ENCODE results near the gene OR1N1.
"Not testable (repeated sequence)": the region's sequence is repeated elsewhere in the genome, so short reads cannot be mapped to it uniquely, and the experiment has no call there.

Gene OR1N1

DNA sequence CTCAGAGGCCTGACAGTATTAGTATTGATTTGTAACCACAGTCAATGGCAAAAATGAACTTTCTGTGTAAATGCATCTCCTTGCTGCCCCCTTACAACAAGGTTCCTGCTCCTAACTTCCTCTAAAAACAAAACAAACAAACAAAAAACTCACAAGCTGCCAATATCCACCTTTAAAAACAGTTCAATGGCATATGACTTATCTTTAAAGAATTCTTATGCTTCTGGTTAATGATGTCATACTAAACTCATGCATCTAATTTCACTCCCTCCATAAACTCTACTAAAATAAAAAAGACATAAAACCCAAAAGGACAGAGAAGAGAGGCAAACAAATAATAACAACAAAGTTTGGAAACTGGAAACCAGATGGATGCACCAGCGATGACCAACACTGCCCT lies 9.0 kb upstream of the OR1N1 start:
- TF ChIP-seq CSDC2 (CRISPR knock-in tag; IDR thresholded peaks at IDR 0.05) (no peak), TCF4 (CRISPR knock-in tag; IDR thresholded peaks at IDR 0.05; ENCODE audit: borderline replicate concordance) (no peak), ZFP30 (CRISPR knock-in tag; IDR thresholded peaks at IDR 0.05) (no peak)
- TF ChIP-seq, protein P1, sequence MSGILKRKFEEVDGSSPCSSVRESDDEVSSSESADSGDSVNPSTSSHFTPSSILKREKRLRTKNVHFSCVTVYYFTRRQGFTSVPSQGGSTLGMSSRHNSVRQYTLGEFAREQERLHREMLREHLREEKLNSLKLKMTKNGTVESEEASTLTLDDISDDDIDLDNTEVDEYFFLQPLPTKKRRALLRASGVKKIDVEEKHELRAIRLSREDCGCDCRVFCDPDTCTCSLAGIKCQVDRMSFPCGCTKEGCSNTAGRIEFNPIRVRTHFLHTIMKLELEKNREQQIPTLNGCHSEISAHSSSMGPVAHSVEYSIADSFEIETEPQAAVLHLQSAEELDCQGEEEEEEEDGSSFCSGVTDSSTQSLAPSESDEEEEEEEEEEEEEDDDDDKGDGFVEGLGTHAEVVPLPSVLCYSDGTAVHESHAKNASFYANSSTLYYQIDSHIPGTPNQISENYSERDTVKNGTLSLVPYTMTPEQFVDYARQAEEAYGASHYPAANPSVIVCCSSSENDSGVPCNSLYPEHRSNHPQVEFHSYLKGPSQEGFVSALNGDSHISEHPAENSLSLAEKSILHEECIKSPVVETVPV (CRISPR knock-in tag; IDR thresholded peaks at IDR 0.05) = no peak
- ATAC-seq = no peak

DNA sequence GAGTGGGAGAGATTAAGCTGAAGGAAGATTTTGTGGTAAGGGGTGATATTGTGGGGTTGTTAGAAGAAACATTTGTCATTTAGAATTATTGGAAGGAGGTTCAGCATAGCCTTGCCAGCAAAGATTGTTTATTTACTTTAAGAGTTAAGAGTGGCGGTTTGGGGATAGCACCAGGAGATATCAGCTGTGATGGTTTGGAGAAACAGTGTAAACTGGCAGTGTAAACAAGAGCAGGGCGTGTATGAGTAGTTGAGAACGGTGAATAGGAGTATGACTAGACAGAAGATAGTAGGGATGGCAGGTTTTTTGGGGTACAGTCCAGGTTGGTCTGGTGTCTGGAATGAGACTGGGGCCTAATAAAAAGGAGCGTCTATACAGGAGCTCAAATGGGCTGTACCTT lies 4.1 kb upstream of the OR1N1 start:
- not testable (repeated sequence) for ATAC-seq

DNA sequence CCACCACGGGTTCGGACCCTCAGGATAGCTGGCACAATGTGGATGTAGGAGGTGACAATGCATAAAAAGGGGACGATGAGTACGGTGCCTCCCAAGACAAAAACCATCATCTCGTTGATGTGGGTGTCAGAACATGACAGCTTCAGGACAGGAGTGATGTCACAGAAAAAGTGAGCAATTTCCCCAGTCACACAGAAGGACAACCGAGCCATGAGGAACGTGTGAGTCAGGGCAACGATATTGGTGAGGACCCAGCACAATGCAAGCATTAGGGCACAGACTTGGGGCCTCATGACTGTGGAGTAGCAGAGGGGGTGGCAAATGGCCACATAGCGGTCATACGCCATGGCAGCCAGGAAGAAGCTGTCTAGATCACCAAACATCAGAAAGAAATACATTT lies 491 bp downstream of the OR1N1 start:
- no peak for TF ChIP-seq TOX (CRISPR knock-in tag; IDR thresholded peaks at IDR 0.05; ENCODE audit: borderline replicate concordance)
- no peak for TF ChIP-seq RARB (CRISPR knock-in tag; IDR thresholded peaks at IDR 0.05)
- TF ChIP-seq, protein P2, sequence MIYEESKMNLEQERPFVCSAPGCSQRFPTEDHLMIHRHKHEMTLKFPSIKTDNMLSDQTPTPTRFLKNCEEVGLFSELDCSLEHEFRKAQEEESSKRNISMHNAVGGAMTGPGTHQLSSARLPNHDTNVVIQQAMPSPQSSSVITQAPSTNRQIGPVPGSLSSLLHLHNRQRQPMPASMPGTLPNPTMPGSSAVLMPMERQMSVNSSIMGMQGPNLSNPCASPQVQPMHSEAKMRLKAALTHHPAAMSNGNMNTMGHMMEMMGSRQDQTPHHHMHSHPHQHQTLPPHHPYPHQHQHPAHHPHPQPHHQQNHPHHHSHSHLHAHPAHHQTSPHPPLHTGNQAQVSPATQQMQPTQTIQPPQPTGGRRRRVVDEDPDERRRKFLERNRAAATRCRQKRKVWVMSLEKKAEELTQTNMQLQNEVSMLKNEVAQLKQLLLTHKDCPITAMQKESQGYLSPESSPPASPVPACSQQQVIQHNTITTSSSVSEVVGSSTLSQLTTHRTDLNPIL (CRISPR knock-in tag; IDR thresholded peaks at IDR 0.05; ENCODE audit: low read depth) = no peak
- no peak for TF ChIP-seq ESRRG (CRISPR knock-in tag; IDR thresholded peaks at IDR 0.05)
- no peak for TF ChIP-seq GLIS3 (CRISPR knock-in tag; IDR thresholded peaks at IDR 0.05)
- TF ChIP-seq SNAI2 (CRISPR knock-in tag; IDR thresholded peaks at IDR 0.05) = no peak
- no peak for TF ChIP-seq ZC3H10 (CRISPR knock-in tag; IDR thresholded peaks at IDR 0.05)
- TF ChIP-seq ISL1 (CRISPR knock-in tag; IDR thresholded peaks at IDR 0.05) = no peak
- no peak for TF ChIP-seq ZNF70 (CRISPR knock-in tag; IDR thresholded peaks at IDR 0.05)
- TF ChIP-seq PPARA (CRISPR knock-in tag; IDR thresholded peaks at IDR 0.05; ENCODE audit: borderline replicate concordance) = no peak
- no peak for TF ChIP-seq ZNF8 (CRISPR knock-in tag; IDR thresholded peaks at IDR 0.05)
- no peak for TF ChIP-seq ARNTL (CRISPR knock-in tag; IDR thresholded peaks at IDR 0.05; ENCODE audit: borderline replicate concordance, low read depth)
- no peak for TF ChIP-seq ZFP3 (CRISPR knock-in tag; IDR thresholded peaks at IDR 0.05)
- TF ChIP-seq, protein P1 (CRISPR knock-in tag; IDR thresholded peaks at IDR 0.05) = no peak
- TF ChIP-seq ZFP30 (CRISPR knock-in tag; IDR thresholded peaks at IDR 0.05) = no peak
- TF ChIP-seq, protein P3, sequence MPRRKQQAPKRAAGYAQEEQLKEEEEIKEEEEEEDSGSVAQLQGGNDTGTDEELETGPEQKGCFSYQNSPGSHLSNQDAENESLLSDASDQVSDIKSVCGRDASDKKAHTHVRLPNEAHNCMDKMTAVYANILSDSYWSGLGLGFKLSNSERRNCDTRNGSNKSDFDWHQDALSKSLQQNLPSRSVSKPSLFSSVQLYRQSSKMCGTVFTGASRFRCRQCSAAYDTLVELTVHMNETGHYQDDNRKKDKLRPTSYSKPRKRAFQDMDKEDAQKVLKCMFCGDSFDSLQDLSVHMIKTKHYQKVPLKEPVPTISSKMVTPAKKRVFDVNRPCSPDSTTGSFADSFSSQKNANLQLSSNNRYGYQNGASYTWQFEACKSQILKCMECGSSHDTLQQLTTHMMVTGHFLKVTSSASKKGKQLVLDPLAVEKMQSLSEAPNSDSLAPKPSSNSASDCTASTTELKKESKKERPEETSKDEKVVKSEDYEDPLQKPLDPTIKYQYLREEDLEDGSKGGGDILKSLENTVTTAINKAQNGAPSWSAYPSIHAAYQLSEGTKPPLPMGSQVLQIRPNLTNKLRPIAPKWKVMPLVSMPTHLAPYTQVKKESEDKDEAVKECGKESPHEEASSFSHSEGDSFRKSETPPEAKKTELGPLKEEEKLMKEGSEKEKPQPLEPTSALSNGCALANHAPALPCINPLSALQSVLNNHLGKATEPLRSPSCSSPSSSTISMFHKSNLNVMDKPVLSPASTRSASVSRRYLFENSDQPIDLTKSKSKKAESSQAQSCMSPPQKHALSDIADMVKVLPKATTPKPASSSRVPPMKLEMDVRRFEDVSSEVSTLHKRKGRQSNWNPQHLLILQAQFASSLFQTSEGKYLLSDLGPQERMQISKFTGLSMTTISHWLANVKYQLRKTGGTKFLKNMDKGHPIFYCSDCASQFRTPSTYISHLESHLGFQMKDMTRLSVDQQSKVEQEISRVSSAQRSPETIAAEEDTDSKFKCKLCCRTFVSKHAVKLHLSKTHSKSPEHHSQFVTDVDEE (CRISPR knock-in tag; IDR thresholded peaks at IDR 0.05) = no peak
- no peak for ATAC-seq

DNA sequence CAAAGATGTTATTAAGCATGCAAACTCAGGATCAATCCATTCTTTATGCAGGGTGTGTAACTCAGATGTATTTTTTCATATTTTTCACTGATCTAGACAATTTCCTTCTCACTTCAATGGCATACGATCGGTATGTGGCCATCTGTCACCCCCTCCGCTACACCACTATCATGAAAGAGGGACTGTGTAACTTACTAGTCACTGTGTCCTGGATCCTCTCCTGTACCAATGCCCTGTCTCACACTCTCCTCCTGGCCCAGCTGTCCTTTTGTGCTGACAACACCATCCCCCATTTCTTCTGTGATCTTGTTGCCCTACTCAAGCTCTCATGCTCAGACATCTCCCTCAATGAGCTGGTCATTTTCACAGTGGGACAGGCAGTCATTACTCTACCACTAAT lies 7.7 kb downstream of the OR1N1 start:
- ATAC-seq = no peak
- no peak for TF ChIP-seq ZC3H10 (CRISPR knock-in tag; IDR thresholded peaks at IDR 0.05)

DNA sequence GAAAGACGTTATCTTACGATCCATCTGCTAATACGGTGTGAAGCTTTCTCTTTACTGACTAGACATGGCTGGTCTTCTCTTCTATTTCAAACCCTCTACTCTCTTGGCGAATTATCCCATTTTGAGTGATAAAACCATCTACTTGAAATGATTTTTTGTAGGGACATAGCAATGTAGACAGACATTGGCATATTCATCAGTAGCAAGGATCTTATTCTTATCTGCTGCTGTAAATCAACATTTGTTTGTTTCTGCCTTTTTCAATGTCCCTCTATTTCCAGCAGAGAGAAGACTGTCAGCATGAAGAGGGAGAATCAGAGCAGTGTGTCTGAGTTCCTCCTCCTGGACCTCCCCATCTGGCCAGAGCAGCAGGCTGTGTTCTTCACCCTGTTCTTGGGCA lies 8.3 kb downstream of the OR1N1 start, which contains the start of gene OR1J4:
TSS of gene OR1J4 (plus strand) at position 301 of the 400 bp plus-strand sequence. CDS start at position 301, 0 bp downstream.
- no peak for ATAC-seq
- no peak for TF ChIP-seq GLIS3 (CRISPR knock-in tag; IDR thresholded peaks at IDR 0.05)
- no peak for TF ChIP-seq ZC3H10 (CRISPR knock-in tag; IDR thresholded peaks at IDR 0.05)
- TF ChIP-seq, protein P2 (CRISPR knock-in tag; IDR thresholded peaks at IDR 0.05; ENCODE audit: low read depth) = no peak
- no peak for TF ChIP-seq SNAI2 (CRISPR knock-in tag; IDR thresholded peaks at IDR 0.05)
- TF ChIP-seq ZNF8 (CRISPR knock-in tag; IDR thresholded peaks at IDR 0.05) = no peak
- no peak for TF ChIP-seq CSDC2 (CRISPR knock-in tag; IDR thresholded peaks at IDR 0.05)
- TF ChIP-seq, protein P1 (CRISPR knock-in tag; IDR thresholded peaks at IDR 0.05) = no peak
- TF ChIP-seq RARB (CRISPR knock-in tag; IDR thresholded peaks at IDR 0.05) = no peak
- no peak for TF ChIP-seq ZFP3 (CRISPR knock-in tag; IDR thresholded peaks at IDR 0.05)
- TF ChIP-seq ZFP30 (CRISPR knock-in tag; IDR thresholded peaks at IDR 0.05) = no peak
- TF ChIP-seq, protein P4, sequence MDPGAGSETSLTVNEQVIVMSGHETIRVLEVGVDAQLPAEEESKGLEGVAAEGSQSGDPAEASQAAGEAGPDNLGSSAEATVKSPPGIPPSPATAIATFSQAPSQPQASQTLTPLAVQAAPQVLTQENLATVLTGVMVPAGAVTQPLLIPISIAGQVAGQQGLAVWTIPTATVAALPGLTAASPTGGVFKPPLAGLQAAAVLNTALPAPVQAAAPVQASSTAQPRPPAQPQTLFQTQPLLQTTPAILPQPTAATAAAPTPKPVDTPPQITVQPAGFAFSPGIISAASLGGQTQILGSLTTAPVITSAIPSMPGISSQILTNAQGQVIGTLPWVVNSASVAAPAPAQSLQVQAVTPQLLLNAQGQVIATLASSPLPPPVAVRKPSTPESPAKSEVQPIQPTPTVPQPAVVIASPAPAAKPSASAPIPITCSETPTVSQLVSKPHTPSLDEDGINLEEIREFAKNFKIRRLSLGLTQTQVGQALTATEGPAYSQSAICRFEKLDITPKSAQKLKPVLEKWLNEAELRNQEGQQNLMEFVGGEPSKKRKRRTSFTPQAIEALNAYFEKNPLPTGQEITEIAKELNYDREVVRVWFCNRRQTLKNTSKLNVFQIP (CRISPR knock-in tag; IDR thresholded peaks at IDR 0.05; ENCODE audit: borderline replicate concordance, low read depth) = no peak
- TF ChIP-seq OSR1 (CRISPR knock-in tag; IDR thresholded peaks at IDR 0.05) = no peak
- TF ChIP-seq BACH2 (CRISPR knock-in tag; IDR thresholded peaks at IDR 0.05; ENCODE audit: borderline replicate concordance) = no peak
- no peak for TF ChIP-seq ISL1 (CRISPR knock-in tag; IDR thresholded peaks at IDR 0.05)
- TF ChIP-seq ZNF565 (CRISPR knock-in tag; conservative IDR thresholded peaks at IDR 0.05; ENCODE audit: low read depth) = no peak
- no peak for TF ChIP-seq TCF4 (CRISPR knock-in tag; IDR thresholded peaks at IDR 0.05; ENCODE audit: borderline replicate concordance)
- no peak for TF ChIP-seq ARNTL (CRISPR knock-in tag; IDR thresholded peaks at IDR 0.05; ENCODE audit: borderline replicate concordance, low read depth)
- no peak for TF ChIP-seq ZNF70 (CRISPR knock-in tag; IDR thresholded peaks at IDR 0.05)
